NCI-H146 treated with DMSO at 0.1 percent for 48 hours (cell line): ENCODE results near the gene AVPR2.

Source experiments
- DNase-seq: peaks from one replicate; lab custom pipeline; 2025; ENCODE audit not compliant: unreplicated experiment; lab: John Stamatoyannopoulos, UW

AVPR2 gene

DNA sequence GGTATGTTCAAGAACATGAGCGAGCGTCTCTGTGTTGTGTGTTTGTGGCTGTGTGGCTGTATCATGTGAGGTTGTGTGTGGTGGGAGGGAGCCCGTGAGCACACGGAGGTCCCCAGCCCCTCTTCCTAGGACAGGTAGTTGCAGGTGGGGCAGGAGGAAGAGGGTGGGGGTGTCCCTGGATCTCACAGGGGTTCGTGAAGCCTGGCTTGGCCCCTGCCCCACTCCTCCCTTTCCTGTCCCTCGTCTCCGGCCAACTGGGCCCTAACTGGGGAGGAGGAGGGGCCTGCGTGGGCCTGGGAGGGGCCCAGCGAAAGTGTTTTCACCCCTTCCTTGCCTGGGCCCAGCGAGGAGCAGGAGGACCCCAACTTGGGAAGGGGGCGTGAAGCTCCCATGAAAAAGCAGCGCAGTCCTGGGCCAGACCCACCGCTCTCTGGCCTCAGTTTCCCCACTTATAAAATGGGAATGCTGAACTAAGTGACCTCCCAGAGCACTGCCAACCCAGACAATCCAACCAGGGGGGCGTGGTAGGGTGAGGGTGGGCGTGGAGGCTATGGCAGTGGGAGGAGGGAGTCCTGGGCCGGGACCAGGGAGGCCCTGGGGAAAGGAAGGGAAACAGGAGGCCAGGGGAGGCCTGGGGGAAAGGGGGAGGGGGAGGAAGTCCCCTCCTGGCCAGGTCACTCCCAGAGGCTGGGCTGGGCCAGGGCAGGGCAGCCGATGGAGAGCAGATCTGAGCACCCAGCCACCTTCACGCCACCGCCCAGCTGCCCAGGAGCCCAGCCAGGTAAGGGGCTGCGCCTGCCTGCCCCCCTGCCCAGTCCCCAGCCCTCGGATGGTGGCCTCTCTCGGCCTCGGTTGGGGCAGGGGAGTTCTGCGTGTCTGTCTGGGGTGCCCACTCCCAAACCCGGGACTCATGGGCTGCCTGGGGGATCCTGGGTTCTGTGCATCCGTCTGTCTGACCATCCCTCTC, at the start of gene AVPR2:
AVPR2 (plus strand) TSS at position 683 of the 967 bp plus-strand sequence. CDS start 473 bp downstream, outside the sequence.
- DNase-seq, result no peak

- DNase-seq, result no peak
Measured at GRCh38 chrX:153854702-153855101, 49.8 kb upstream of the AVPR2 start.

GRCh38 chrX:153857348-153857903, 47.0 kb upstream of the AVPR2 start:
- no peak for DNase-seq

GRCh38 chrX:153861151-153861550, 43.3 kb upstream of the AVPR2 start:
- DNase-seq, result no peak

DNA sequence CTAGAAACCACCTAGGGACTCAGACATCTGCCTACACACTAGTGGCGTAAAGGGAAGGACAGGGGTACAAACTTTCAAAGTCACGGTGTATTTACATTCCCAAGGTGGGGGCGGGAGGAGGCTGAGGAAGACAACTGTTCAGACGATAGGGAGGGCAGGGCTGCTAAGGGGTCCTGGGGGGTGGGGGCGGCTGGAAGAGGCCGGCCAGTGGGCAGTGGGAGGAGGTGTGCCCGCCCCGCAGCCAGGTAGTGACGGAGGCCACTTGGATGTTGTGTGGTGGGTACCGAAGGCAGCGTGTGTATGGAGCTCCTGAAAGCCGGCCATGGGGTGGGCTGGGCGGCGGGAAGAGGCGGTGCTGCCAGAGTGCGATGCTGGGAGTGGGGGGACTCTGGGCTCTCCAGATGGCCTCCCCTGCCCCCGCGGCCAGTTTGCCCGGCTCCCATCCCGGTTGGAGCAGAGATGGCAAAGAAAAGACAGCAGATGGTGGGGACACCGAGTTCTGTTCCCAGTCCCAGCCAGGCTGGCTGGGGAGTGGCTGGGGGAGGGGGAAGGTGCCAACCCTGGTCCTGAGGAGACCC, 42.7 kb upstream of the AVPR2 start:
- DNase-seq, result no peak

DNA sequence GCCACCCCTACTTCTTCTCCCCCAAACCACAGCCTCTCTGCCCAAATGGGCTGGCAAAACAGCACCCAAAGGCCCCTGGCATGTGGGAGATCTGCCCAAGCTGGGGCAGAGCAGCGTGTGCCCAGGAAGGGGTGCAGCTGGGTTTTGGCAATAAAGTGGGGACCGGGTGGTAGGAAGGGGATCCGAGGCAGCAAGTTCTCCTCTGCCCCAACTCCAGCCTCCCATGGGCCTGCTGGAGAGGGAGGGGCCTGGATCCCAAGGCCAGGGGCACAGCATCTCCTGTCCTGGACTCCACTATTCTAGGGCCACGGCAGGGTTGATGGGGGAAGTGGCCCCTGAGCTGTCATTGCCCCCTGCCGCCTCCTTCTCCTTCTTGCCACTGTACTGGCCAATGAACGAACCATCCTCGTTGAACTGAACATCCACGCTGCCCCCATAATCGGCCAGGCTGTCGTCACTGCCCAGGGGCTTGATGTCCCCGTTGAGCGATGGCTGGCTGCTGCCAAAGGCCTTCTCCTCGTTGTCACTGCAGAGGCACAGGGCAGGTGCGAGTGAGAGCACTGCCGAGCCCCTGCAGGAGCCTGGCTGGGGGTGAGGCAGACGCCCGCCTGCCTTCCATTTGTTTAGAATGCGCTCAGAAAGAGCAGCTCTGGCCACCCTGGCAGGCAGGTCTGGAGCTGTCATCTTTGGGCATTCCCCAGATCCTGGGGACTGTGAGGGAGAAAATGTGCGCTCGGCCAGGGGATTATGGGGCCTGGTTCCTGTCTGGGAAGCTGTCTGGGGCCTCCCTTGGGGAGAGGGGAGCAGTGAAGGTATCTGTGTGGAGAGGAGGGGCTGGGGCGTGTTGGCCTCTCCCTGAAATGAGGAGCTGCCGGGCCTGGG, 41.9 kb upstream of the AVPR2 start:
- no peak for DNase-seq

DNA sequence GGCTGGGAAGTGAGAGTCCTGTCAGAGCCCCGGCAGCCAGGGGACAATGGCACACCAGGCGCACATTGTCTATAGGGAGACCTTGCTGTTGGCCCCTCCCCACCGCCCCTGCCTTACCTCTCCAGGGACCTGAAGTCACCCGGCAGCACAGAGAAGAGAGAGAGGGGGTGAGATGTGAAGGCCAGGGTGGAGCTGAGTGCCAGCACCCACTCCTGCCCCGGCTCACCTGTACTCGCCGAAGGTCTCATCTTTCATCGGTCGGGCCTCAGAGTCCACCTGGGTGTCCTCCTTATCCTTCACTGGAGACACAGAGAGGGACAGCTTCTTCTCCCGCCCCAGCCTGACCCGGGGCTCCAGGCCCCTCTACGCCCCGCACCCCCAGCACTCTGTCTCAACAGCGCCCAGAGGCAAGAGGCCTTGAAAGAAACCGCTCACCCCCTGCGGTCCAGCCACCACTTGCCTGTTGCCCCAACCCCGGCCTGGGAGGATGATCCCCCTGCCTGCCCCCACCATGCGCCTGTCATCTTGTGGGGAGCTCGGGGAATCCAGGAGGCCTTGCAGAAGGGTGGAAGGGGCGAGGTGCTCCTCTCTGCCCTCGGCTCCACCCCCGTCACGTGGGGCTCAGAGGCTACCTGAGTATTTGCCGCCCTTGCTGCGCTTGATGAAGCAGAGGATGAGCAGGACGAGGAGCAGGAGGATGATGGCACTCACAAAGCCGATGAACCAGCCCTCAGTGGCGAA, 41.1 kb upstream of the AVPR2 start:
- DNase-seq, result no peak

DNA sequence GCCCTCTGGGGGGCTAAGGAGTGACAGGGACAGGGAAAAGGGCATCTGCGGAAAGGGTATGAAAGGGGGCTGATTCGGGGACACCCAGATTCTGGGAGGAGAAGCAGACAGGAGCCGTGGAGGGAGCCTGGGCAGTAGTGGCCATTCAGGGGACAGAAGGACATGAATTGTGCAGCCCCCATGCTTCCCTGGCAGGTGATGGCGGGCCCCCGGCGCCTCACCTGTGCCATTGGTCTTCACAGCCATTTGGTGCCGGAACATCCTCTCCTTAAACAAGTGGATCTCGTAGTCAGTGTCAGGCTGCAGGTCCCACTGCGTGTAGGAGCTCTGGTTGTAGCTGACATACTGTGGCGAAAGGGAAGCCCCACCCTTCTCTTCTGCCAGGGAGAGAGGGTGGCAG, 40.4 kb upstream of the AVPR2 start:
- DNase-seq, result no peak

DNA sequence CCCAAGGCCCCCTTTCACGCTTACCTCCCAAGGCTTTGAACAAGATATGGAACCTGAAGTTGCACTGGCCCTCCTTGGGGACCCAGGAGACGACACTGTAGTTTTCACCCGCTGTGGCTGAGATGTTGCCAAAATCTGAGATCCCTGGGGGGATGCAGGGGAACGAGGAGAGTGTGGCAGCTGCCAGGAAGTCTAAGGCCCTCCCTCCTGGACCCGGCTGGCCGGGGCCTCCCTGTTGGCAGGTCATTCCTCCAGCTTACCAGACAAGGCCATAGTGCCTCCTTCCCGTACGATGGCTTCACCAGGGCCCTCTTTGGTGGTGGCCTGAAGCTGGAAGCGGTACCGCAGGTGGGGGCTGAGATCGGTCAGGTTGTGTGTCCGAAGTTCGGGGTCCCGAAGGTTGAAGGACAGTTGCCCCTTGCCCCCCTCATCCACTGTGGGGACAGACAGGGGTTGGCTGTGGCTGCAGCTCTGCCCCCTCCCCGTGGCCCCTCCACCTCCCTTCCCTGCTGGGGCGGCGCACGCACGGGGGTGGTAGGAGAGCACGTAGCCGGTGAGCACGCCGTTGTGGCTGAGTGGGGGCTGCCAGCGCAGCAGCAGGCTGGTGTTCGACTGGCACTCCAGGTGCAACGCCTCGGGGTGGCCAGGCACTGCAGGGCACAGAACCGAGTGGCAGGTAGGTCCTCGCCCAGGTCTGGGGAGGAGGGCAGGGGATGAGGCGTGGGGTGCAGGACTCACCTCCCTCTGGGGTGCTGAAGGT, 39.7 kb upstream of the AVPR2 start:
- no peak for DNase-seq

DNA sequence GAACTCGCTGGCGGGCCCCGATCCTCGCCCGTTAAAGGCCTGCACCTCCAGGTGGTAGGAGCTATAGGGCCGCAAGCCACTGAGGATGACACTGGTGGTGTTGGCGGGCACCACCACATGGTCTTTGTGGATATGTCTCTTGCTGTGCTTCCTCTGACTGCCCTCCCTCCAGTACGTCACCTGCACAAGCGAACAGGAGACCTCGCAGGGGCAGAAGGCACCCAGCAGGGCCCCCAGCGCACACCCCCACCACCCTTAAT, 39.2 kb upstream of the AVPR2 start:
- no peak for DNase-seq

GRCh38 chrX:153865685-153866084, 38.8 kb upstream of the AVPR2 start:
- no peak for DNase-seq

GRCh38 chrX:153866302-153867019, 38.0 kb upstream of the AVPR2 start:
- DNase-seq, result no peak

DNA sequence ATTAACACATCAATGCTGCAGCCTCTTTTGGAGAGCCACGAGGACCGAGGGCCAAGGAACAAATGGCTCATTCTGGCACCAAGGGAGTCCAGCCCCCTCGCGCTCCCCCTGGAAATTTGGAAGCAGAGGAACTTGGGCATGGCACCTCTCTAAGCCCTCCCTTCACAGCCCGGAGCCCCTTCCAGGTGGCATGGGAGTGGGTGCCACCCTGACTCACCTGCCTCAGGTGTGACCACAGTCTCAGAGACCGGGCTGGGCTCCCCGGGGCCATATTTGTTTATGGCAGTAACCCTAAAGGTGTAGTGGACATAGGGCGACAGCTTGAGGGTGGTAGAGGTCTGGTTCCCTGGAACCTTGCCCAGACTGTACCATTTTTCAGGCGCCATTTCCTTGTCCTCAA, 37.3 kb upstream of the AVPR2 start:
- no peak for DNase-seq

DNA sequence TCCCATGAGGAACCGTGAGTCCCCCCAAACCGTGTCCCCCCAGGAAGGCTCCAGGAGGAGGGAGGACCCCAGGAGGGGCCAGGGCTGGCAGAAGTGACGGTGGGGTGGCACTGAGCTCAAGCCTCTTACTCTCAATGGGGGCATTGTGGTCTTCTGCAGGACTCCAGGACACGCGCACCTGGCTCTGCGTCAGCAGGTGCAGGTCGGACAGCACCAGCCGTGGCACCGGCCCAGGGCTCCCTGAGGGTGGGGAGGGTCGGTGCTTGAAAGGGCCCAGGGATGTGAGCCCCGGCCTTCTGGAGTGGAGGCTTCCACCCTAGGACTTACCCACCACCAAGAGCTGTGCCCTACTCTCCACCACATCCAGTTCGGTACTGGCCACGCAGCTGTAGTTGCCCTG, 36.8 kb upstream of the AVPR2 start:
- DNase-seq, result no peak

GRCh38 chrX:153868576-153869472, 35.6 kb upstream of the AVPR2 start:
- no peak for DNase-seq

DNA sequence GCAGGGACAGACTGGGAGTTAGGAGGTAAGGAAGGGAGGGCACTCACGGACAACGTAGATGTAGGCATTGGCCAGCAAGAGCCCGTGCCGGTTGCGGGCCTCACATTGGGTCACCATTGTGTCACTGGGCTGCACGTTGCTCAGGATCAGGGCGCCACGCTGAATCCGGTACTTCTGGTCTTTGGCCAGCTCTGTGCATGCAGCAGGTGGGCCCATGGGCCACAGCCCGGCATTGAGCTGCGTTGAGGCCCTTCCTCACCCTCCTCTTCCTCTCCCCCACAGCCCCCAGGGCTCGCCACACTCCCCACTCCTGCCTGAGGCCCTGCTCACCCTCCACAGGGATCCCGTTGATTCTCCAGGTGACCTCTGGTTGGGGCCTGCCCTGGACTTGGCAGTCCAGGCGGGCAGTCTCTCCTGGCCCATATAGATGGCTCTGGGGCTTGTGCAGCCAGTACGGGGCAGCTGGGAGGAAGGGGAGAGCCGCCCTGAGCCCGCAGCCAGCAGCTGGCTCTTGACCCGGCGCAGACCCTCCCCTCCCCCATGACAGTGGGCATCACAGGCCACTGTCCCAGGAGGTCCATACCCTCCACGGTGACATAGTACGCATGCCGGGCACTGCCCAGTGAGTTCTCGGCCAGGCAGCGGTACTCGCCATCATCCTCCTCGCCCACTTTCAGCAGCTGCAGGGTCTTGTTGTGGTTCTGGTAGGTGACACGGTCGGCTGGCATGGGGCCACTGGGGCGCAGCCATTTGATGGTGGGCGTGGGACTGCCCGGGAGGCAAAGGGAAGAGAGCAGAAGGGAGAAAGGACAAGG, 34.8 kb upstream of the AVPR2 start:
- no peak for DNase-seq

DNA sequence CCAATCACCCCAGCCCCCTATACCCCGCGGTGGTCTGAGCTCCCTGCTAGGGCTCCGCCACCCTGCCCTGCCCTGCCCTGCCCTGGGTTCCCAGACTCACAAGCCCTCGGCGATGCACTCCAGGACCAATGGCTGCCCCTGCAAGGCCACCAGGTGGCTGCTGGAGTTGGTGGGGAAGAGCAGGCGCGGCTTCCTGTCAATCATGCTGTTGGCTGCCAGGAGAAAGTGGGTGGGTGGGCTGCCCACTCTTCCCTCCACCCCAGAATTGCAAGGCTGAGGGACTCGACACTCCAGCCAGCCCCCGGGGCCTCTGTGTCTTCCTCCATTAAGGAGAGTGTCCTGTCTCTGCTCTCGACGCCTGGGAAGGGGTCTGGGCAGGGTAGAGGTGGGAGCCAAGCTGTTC, 34.2 kb upstream of the AVPR2 start:
- no peak for DNase-seq
